ENCODE measurements around the gene TRIP12. TPM values are rescaled to one million over a fixed set of nuclear protein-coding genes. Genes with fewer than 3 reads are reported as not detected.
"Not testable (repeated sequence)": the region's sequence is repeated elsewhere in the genome, so short reads cannot be mapped to it uniquely, and the experiment has no call there.

Gene TRIP12
- total RNA-seq, 2 experiments from 2014 or later: 226 to 253 TPM

GRCh38 chr2:229843613-229844012, 78.2 kb downstream of the TRIP12 start:
- no peaks in the 10 kb centered on the region for H3K9me3 Mint-ChIP-seq
- CTCF ChIA-PET: interaction anchor here (1.6 kb wide), 1 partner anchor 42 kb away, joined by 3 read pairs; no protein-coding TSS in a partner anchor
- DNase-seq: no peak
- H3K27ac Mint-ChIP-seq: no peak overlapping the region
- no peaks in the 10 kb centered on the region for H3K27me3 Mint-ChIP-seq
- peaks cover 29% of the 10 kb centered on the region for H3K36me3 Mint-ChIP-seq
- POLR2A ChIA-PET: interaction anchor here (0.7 kb wide), 1 partner anchor 18 kb away, joined by 5 read pairs; no protein-coding TSS in a partner anchor
- H3K4me1 Mint-ChIP-seq (ENCODE audit: low read depth): peaks cover 25% of the 10 kb centered on the region
- no peak overlapping the region for H3K4me3 Mint-ChIP-seq
- intact Hi-C loops (cut with micrococcal nuclease): no loop called here

GRCh38 chr2:229838729-229839128, 83.1 kb downstream of the TRIP12 start:
- DNase-seq: no peak
- H3K27ac Mint-ChIP-seq: no peak overlapping the region
- ChIA-PET POLR2A (no interaction called here), CTCF (interaction anchor here (0.5 kb wide), 1 partner anchor 651 kb away, joined by 3 read pairs; no protein-coding TSS in a partner anchor)
- H3K9me3 Mint-ChIP-seq: no peaks in the 10 kb centered on the region
- peaks cover 46% of the 10 kb centered on the region for H3K36me3 Mint-ChIP-seq
- H3K4me3 Mint-ChIP-seq: no peak overlapping the region
- peaks cover 43% of the 10 kb centered on the region for H3K4me1 Mint-ChIP-seq (ENCODE audit: low read depth)
- intact Hi-C loops (cut with micrococcal nuclease): no loop called here
- no peaks in the 10 kb centered on the region for H3K27me3 Mint-ChIP-seq

GRCh38 chr2:229836847-229837246, 85.0 kb downstream of the TRIP12 start:
- no peaks in the 10 kb centered on the region for H3K9me3 Mint-ChIP-seq
- CTCF ChIA-PET: interaction anchor here (1.1 to 2.0 kb wide), 3 partner anchors 30 to 83 kb away, joined by 3 to 7 read pairs (median 4); no protein-coding TSS in a partner anchor
- peaks cover 46% of the 10 kb centered on the region for H3K36me3 Mint-ChIP-seq
- POLR2A ChIA-PET: interaction anchor here (1.3 kb wide), 1 partner anchor 16 kb away, joined by 6 read pairs; no protein-coding TSS in a partner anchor
- H3K27ac Mint-ChIP-seq: no peak overlapping the region
- H3K4me3 Mint-ChIP-seq: no peak overlapping the region
- DNase-seq: no peak
- H3K27me3 Mint-ChIP-seq: no peaks in the 10 kb centered on the region
- intact Hi-C loops (cut with micrococcal nuclease): no loop called here
- peaks cover 52% of the 10 kb centered on the region for H3K4me1 Mint-ChIP-seq (ENCODE audit: low read depth)

- DNase-seq: no peak
- Mint-ChIP-seq H3K27ac (no peak overlapping the region), H3K4me1 (ENCODE audit: low read depth) (peaks cover 54% of the 10 kb centered on the region), H3K36me3 (peaks cover 50% of the 10 kb centered on the region), H3K4me3 (no peak overlapping the region), H3K27me3 (no peaks in the 10 kb centered on the region), H3K9me3 (no peaks in the 10 kb centered on the region)
- CTCF ChIA-PET: interaction anchor here (2.0 kb wide), 1 partner anchor 35 kb away, joined by 7 read pairs; no protein-coding TSS in a partner anchor
- intact Hi-C loops (cut with micrococcal nuclease): no loop called here
- POLR2A ChIA-PET: interaction anchor here (1.3 kb wide), 1 partner anchor 17 kb away, joined by 6 read pairs; no protein-coding TSS in a partner anchor
Observed at GRCh38 chr2:229835596-229836283, 86.1 kb downstream of the TRIP12 start.

- H3K27ac Mint-ChIP-seq; H3K4me3 Mint-ChIP-seq; POLR2A ChIA-PET; DNase-seq; intact Hi-C loops (cut with micrococcal nuclease); H3K9me3 Mint-ChIP-seq; H3K27me3 Mint-ChIP-seq; CTCF ChIA-PET: not testable (repeated sequence)
- peaks cover 49% of the 10 kb centered on the region for H3K36me3 Mint-ChIP-seq
- peaks cover 54% of the 10 kb centered on the region for H3K4me1 Mint-ChIP-seq (ENCODE audit: low read depth)
Observed at GRCh38 chr2:229834368-229834767, 87.4 kb downstream of the TRIP12 start.

GRCh38 chr2:229832510-229832898, 89.3 kb downstream of the TRIP12 start:
- Mint-ChIP-seq H3K9me3 (no peaks in the 10 kb centered on the region), H3K36me3 (peaks cover 52% of the 10 kb centered on the region), H3K27ac (no peak overlapping the region), H3K4me1 (ENCODE audit: low read depth) (peaks cover 47% of the 10 kb centered on the region), H3K27me3 (no peaks in the 10 kb centered on the region), H3K4me3 (no peak overlapping the region)
- ChIA-PET CTCF (no interaction called here), POLR2A (no interaction called here)
- DNase-seq: no peak
- intact Hi-C loops (cut with micrococcal nuclease): loop anchor here (2.0 kb wide), 1 partner anchor 20 kb away; no protein-coding TSS in a partner anchor

- peaks cover 45% of the 10 kb centered on the region for H3K4me1 Mint-ChIP-seq (ENCODE audit: low read depth)
- H3K27me3 Mint-ChIP-seq: no peaks in the 10 kb centered on the region
- peaks cover 51% of the 10 kb centered on the region for H3K36me3 Mint-ChIP-seq
- CTCF ChIA-PET: no interaction called here
- H3K27ac Mint-ChIP-seq: no peak overlapping the region
- intact Hi-C loops (cut with micrococcal nuclease): loop anchor here (2.0 kb wide), 1 partner anchor 21 kb away; no protein-coding TSS in a partner anchor
- no peak overlapping the region for H3K4me3 Mint-ChIP-seq
- DNase-seq: no peak
- POLR2A ChIA-PET: no interaction called here
- H3K9me3 Mint-ChIP-seq: no peaks in the 10 kb centered on the region
Observed at GRCh38 chr2:229831805-229832509, 89.9 kb downstream of the TRIP12 start.

GRCh38 chr2:229825476-229825875, 96.3 kb downstream of the TRIP12 start:
- CTCF ChIA-PET: no interaction called here
- no peak overlapping the region for H3K27ac Mint-ChIP-seq
- intact Hi-C loops (cut with micrococcal nuclease): no loop called here

GRCh38 chr2:229821316-229821715, 100.5 kb downstream of the TRIP12 start:
- intact Hi-C loops (cut with micrococcal nuclease): loop anchor here (5.0 kb wide), 1 partner anchor 46 kb away; no protein-coding TSS in a partner anchor
- Mint-ChIP-seq H3K36me3 (peaks cover 37% of the 10 kb centered on the region), H3K27ac (no peak overlapping the region), H3K4me1 (ENCODE audit: low read depth) (peaks cover 23% of the 10 kb centered on the region), H3K27me3 (no peaks in the 10 kb centered on the region), H3K4me3 (no peak overlapping the region), H3K9me3 (peaks cover 5% of the 10 kb centered on the region)
- ChIA-PET POLR2A (no interaction called here), CTCF (interaction anchor here (1.2 to 1.6 kb wide), 2 partner anchors 20 to 89 kb away, joined by 3 to 5 read pairs; no protein-coding TSS in a partner anchor)
- no peak for DNase-seq

More at GRCh38 chr2:229825476-229825875, 96.3 kb downstream of the TRIP12 start:
- H3K4me1 Mint-ChIP-seq (ENCODE audit: low read depth): peaks cover 22% of the 10 kb centered on the region
- DNase-seq: no peak
- peaks cover 49% of the 10 kb centered on the region for H3K36me3 Mint-ChIP-seq
- no peaks in the 10 kb centered on the region for H3K27me3 Mint-ChIP-seq
- no peak overlapping the region for H3K4me3 Mint-ChIP-seq
- H3K9me3 Mint-ChIP-seq: peaks cover 5% of the 10 kb centered on the region
- POLR2A ChIA-PET: no interaction called here

- Mint-ChIP-seq H3K4me3 (no peak overlapping the region), H3K4me1 (ENCODE audit: low read depth) (peaks cover 23% of the 10 kb centered on the region), H3K27me3 (no peaks in the 10 kb centered on the region), H3K9me3 (no peaks in the 10 kb centered on the region), H3K27ac (no peak overlapping the region), H3K36me3 (peaks cover 20% of the 10 kb centered on the region)
- CTCF ChIA-PET: interaction anchor here (2.7 kb wide), 1 partner anchor 17 kb away, joined by 17 read pairs; no protein-coding TSS in a partner anchor
- DNase-seq: no peak
- intact Hi-C loops (cut with micrococcal nuclease): no loop called here
- POLR2A ChIA-PET: no interaction called here
Observed at GRCh38 chr2:229818230-229818629, 103.6 kb downstream of the TRIP12 start.

GRCh38 chr2:229815858-229816257, 106.0 kb downstream of the TRIP12 start:
- CTCF ChIA-PET: interaction anchor here (2.2 kb wide), 2 partner anchors 15 to 18 kb away, joined by 6 to 11 read pairs; no protein-coding TSS in a partner anchor
- intact Hi-C loops (cut with micrococcal nuclease): no loop called here
- H3K27me3 Mint-ChIP-seq: no peaks in the 10 kb centered on the region
- peaks cover 18% of the 10 kb centered on the region for H3K36me3 Mint-ChIP-seq
- H3K27ac Mint-ChIP-seq: no peak overlapping the region
- H3K4me3 Mint-ChIP-seq: no peak overlapping the region
- POLR2A ChIA-PET: no interaction called here
- H3K9me3 Mint-ChIP-seq: no peaks in the 10 kb centered on the region
- peaks cover 3% of the 10 kb centered on the region for H3K4me1 Mint-ChIP-seq (ENCODE audit: low read depth)
- no peak for DNase-seq

GRCh38 chr2:229815342-229815741, 106.5 kb downstream of the TRIP12 start:
- H3K27ac Mint-ChIP-seq: no peak overlapping the region
- H3K4me3 Mint-ChIP-seq: no peak overlapping the region
- H3K9me3 Mint-ChIP-seq: no peaks in the 10 kb centered on the region
- H3K27me3 Mint-ChIP-seq: no peaks in the 10 kb centered on the region
- peaks cover 19% of the 10 kb centered on the region for H3K36me3 Mint-ChIP-seq
- intact Hi-C loops (cut with micrococcal nuclease): no loop called here
- no peak for DNase-seq
- H3K4me1 Mint-ChIP-seq (ENCODE audit: low read depth): peaks cover 3% of the 10 kb centered on the region
- ChIA-PET CTCF (interaction anchor here (1.1 to 2.2 kb wide), 3 partner anchors 13 to 17 kb away, joined by 4 to 11 read pairs (median 6); no protein-coding TSS in a partner anchor), POLR2A (no interaction called here)
